HepG2 (cell line): ENCODE measurements around the gene KIR3DL3. TPM values are rescaled to one million over a fixed set of nuclear protein-coding genes. Genes with fewer than 3 reads are reported as not detected.

ENCODE experiments used
- ATAC-seq: fragments of 200-7000 bp; cut with Tn5 transposase; 3 replicates; pipeline ENCODE4 v1.9.1; 2020; ENCODE audit warnings: mild to moderate bottlenecking, moderate library complexity
- BruUV-seq: library from RNA; stranded (reverse); fragments of 400-500 nt; replicated peaks from 2 replicates; lab custom pipeline; 2021; lab: Mats Ljungman, UMichigan
- CTCF ChIA-PET: fragments of 300-600 bp; formaldehyde crosslinking; extraction: SDS; loops from one replicate; lab custom pipeline; 2021; ENCODE audit warnings: low total read pairs, inconsistent platforms, low intra/inter-chr PET ratio; lab: Yijun Ruan, JAX
- POLR2A ChIA-PET: fragments of 350-600 bp; sonication (Branson Sonifier 250); formaldehyde crosslinking; loops from one replicate; lab custom pipeline; 2020; ENCODE audit warnings: antibody characterized with exemption, inconsistent platforms; lab: Yijun Ruan, JAX
- DNase-seq: peaks from one replicate; pipeline ENCODE4 v3.0.0-alpha.2; 2015; ENCODE audit warnings: low spot score
- FAIRE-seq: peaks from 3 replicates; lab custom pipeline; 2011; peaks lifted over from hg19 to GRCh38; lab: Jason Lieb, UNC
- H2AFZ ChIP-seq: one replicate; pipeline ENCODE4 v1.6.1; 2011; ENCODE audit warnings: low read length, inconsistent platforms
- H3K27ac ChIP-seq: fragments of 300-600 bp; 3 replicates; pipeline ENCODE4 v1.8.0; 2011; ENCODE audit warnings: mixed run types, mild to moderate bottlenecking, mixed read lengths, low read length, inconsistent platforms; ENCODE audit not compliant: insufficient read depth; ENCODE audit errors: extremely low read length
- H3K27me3 ChIP-seq, 2 experiments: fragments of 200-600 bp in 1 of 2; 2 replicates in 1 of 2; 3 replicates in 1 of 2; pipeline versions ENCODE4 v1.6.0 to v1.8.0; 2011; ENCODE audit warnings: low read length in 2 of 2, mild to moderate bottlenecking in 2 of 2, moderate library complexity in 2 of 2, inconsistent platforms in 1 of 2; ENCODE audit not compliant: insufficient read depth in 2 of 2, control insufficient read depth in 1 of 2
- H3K36me3 ChIP-seq, 2 experiments: fragments of 200-600 bp in 1 of 2; replicated peaks in 1 of 2; 2 replicates in 1 of 2; 3 replicates in 1 of 2; pipeline versions ENCODE4 v1.5.1 to v1.8.0; 2011; ENCODE audit warnings: low read length in 2 of 2, inconsistent platforms in 1 of 2; ENCODE audit not compliant: insufficient read depth in 2 of 2, control insufficient read depth in 1 of 2
- H3K4me1 ChIP-seq: 2 replicates; pipeline ENCODE4 v1.5.1; 2012; ENCODE audit warnings: low read length, inconsistent platforms; ENCODE audit not compliant: insufficient read depth
- H3K4me2 ChIP-seq: 2 replicates; pipeline ENCODE4 v1.6.0; 2011; ENCODE audit warnings: low read depth, low read length, inconsistent platforms
- H3K4me3 ChIP-seq, 3 experiments: fragments of 200-600 bp in 1 of 3; sonication (generic), shearing (Covaris generic) in 1 of 3; replicated peaks in 1 of 3; 2 replicates each; pipeline ENCODE4 v1.5.1; 2011 to 2016; ENCODE audit warnings: low read length in 3 of 3, inconsistent platforms in 2 of 3, low read depth in 2 of 3, mild to moderate bottlenecking in 2 of 3, control low read depth in 1 of 3, mixed read lengths in 1 of 3; ENCODE audit not compliant: insufficient read depth in 1 of 3
- H3K79me2 ChIP-seq: one replicate; pipeline ENCODE4 v1.6.1; 2011; ENCODE audit warnings: low read length, inconsistent platforms; ENCODE audit not compliant: insufficient read depth
- H3K9ac ChIP-seq: 2 replicates; pipeline ENCODE4 v1.6.0; 2011; ENCODE audit warnings: mild to moderate bottlenecking, low read depth, low read length, inconsistent platforms; ENCODE audit not compliant: insufficient read depth
- H3K9me3 ChIP-seq: 2 replicates; pipeline ENCODE4 v1.5.1; 2012; ENCODE audit warnings: mild to moderate bottlenecking, low read length
- H4K20me1 ChIP-seq: 2 replicates; pipeline ENCODE4 v1.6.0; 2011; ENCODE audit warnings: inconsistent platforms, mild to moderate bottlenecking, low read length, moderate library complexity; ENCODE audit not compliant: insufficient read depth
- EEA1 ChIP-seq: sonication (generic); formaldehyde crosslinking; IDR thresholded peaks from 2 replicates; pipeline ENCODE4 v1.5.1; 2020; ENCODE audit warnings: mild to moderate bottlenecking, missing genetic modification reagents, borderline replicate concordance
- SIN3B ChIP-seq: fragments of 150-350 bp; IDR thresholded peaks from 2 replicates; pipeline ENCODE4 v1.6.1; 2014; ENCODE audit warnings: low read length
- YY1 ChIP-seq: IDR thresholded peaks from 2 replicates; pipeline ENCODE4 v1.6.1; 2011; ENCODE audit warnings: low read length, low read depth, moderate library complexity, mild to moderate bottlenecking; ENCODE audit not compliant: insufficient read depth, insufficient replicate concordance
- ZFY ChIP-seq: sonication (generic); formaldehyde crosslinking; IDR thresholded peaks from 2 replicates; pipeline ENCODE4 v1.4.0; 2020; ENCODE audit warnings: missing genetic modification reagents
- ZNF12 ChIP-seq: sonication (generic); formaldehyde crosslinking; IDR thresholded peaks from 2 replicates; pipeline ENCODE4 v1.5.0; 2020; ENCODE audit warnings: missing genetic modification reagents
- ZNF343 ChIP-seq: sonication (generic); formaldehyde crosslinking; IDR thresholded peaks from 2 replicates; pipeline ENCODE4 v1.4.0; 2020; ENCODE audit warnings: mild to moderate bottlenecking, missing genetic modification reagents
- ZNF572 ChIP-seq: sonication (generic); formaldehyde crosslinking; IDR thresholded peaks from 2 replicates; pipeline ENCODE4 v1.5.1; 2020; ENCODE audit warnings: mild to moderate bottlenecking, missing genetic modification reagents
- ZNF605 ChIP-seq: sonication (generic); formaldehyde crosslinking; IDR thresholded peaks from 2 replicates; pipeline ENCODE4 v1.8.0; 2022; ENCODE audit warnings: mild to moderate bottlenecking, missing genetic modification reagents
- ZNF619 ChIP-seq: sonication (generic); formaldehyde crosslinking; IDR thresholded peaks from 2 replicates; pipeline ENCODE4 v1.4.0; 2020; ENCODE audit warnings: mild to moderate bottlenecking, missing genetic modification reagents
- ZNF660 ChIP-seq: sonication (generic); formaldehyde crosslinking; IDR thresholded peaks from 2 replicates; pipeline ENCODE4 v1.5.1; 2020; ENCODE audit warnings: mild to moderate bottlenecking, low read depth, missing genetic modification reagents, borderline replicate concordance
- WGBS: methylation state at CpG from one replicate; pipeline ENCODE4 v1.1.6; 2017; ENCODE audit warnings: low lambda C conversion rate; 5-methylcytosine and 5-hydroxymethylcytosine counted together
- in situ Hi-C: cut with HindIII; loops from 2 replicates; pipeline ENCODE4 v1.10.0; 2017; ENCODE audit warnings: low pct_unique_long_range_greater_than_20kb; ENCODE audit not compliant: extremely low pct_ligation_motif_present
- intact Hi-C: fragments of 100-400 bp; cut with micrococcal nuclease; formaldehyde crosslinking; loops from one replicate; pipeline ENCODE4 v1.10.0; 2022; ENCODE audit not compliant: unreplicated experiment
- polyA plus RNA-seq, 8 experiments: library from polyadenylated mRNA; depleted of rRNA in 3 of 8; stranded (reverse) in 7 of 8; unstranded in 1 of 8; fragments of >200 nt; fragmentation: Illumina TruSeq in 4 of 8; extraction: Trizol in 4 of 8; gene quantifications; 2 replicates each; pipeline versions ENCODE4 v1.2.1 to v1.2.3, GENCODE V29; 2011 to 2016; ENCODE audit warnings: low read depth in 4 of 8, missing spikeins in 1 of 8, mixed read lengths in 1 of 8; ENCODE audit not compliant: insufficient read depth in 1 of 8
- total RNA-seq, 5 experiments: library from RNA; depleted of rRNA; stranded (reverse); fragments of >200 nt; fragmentation: Illumina TruSeq; extraction: Trizol; gene quantifications; 2 replicates each; pipeline ENCODE4 v1.2.3, GENCODE V29; 2016; ENCODE audit warnings: low read depth in 1 of 5
- TF ChIP-seq, protein P1 (sequence below): sonication (generic); formaldehyde crosslinking; IDR thresholded peaks from 2 replicates; pipeline ENCODE4 v1.9.0; 2021; ENCODE audit warnings: mild to moderate bottlenecking, missing genetic modification reagents
- TF ChIP-seq, protein P2 (sequence below): sonication (generic); formaldehyde crosslinking; conservative IDR thresholded peaks from 2 replicates; pipeline ENCODE4 v1.8.0; 2022; ENCODE audit warnings: mild to moderate bottlenecking, moderate library complexity, missing genetic modification reagents

The KIR3DL3 gene
- total and polyA plus RNA-seq, 2 of the 13 experiments (the other 11 are each of a cell fraction or from before 2014, with no cell fraction given) = not detected

DNA sequence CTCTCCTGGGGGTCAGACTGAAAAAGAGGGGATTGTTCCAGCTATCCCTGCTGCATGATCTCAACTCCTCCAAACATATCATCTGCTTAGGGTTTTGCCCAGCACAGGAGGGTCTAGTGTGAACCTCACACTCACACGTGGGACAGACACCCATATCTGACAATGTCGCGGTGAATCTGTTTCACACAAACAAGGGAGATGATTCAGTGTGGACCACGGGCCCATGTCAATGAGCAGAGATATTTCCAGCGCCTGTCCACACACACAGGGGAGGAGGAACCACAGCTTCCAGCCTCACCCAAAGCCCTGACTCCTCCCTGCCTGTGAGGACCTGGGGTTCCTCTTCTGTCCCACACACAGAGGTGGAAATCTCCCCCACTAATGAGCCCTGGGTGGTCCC is 29.6 kb upstream of the KIR3DL3 start (continued):
- TF ChIP-seq, protein P1, sequence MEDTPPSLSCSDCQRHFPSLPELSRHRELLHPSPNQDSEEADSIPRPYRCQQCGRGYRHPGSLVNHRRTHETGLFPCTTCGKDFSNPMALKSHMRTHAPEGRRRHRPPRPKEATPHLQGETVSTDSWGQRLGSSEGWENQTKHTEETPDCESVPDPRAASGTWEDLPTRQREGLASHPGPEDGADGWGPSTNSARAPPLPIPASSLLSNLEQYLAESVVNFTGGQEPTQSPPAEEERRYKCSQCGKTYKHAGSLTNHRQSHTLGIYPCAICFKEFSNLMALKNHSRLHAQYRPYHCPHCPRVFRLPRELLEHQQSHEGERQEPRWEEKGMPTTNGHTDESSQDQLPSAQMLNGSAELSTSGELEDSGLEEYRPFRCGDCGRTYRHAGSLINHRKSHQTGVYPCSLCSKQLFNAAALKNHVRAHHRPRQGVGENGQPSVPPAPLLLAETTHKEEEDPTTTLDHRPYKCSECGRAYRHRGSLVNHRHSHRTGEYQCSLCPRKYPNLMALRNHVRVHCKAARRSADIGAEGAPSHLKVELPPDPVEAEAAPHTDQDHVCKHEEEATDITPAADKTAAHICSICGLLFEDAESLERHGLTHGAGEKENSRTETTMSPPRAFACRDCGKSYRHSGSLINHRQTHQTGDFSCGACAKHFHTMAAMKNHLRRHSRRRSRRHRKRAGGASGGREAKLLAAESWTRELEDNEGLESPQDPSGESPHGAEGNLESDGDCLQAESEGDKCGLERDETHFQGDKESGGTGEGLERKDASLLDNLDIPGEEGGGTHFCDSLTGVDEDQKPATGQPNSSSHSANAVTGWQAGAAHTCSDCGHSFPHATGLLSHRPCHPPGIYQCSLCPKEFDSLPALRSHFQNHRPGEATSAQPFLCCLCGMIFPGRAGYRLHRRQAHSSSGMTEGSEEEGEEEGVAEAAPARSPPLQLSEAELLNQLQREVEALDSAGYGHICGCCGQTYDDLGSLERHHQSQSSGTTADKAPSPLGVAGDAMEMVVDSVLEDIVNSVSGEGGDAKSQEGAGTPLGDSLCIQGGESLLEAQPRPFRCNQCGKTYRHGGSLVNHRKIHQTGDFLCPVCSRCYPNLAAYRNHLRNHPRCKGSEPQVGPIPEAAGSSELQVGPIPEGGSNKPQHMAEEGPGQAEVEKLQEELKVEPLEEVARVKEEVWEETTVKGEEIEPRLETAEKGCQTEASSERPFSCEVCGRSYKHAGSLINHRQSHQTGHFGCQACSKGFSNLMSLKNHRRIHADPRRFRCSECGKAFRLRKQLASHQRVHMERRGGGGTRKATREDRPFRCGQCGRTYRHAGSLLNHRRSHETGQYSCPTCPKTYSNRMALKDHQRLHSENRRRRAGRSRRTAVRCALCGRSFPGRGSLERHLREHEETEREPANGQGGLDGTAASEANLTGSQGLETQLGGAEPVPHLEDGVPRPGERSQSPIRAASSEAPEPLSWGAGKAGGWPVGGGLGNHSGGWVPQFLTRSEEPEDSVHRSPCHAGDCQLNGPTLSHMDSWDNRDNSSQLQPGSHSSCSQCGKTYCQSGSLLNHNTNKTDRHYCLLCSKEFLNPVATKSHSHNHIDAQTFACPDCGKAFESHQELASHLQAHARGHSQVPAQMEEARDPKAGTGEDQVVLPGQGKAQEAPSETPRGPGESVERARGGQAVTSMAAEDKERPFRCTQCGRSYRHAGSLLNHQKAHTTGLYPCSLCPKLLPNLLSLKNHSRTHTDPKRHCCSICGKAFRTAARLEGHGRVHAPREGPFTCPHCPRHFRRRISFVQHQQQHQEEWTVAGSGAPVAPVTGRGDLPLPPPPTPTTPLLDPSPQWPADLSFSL (CRISPR knock-in tag) = no peak
- TF ChIP-seq ZNF12 (CRISPR knock-in tag) (no peak), ZFY (no peak)

DNA sequence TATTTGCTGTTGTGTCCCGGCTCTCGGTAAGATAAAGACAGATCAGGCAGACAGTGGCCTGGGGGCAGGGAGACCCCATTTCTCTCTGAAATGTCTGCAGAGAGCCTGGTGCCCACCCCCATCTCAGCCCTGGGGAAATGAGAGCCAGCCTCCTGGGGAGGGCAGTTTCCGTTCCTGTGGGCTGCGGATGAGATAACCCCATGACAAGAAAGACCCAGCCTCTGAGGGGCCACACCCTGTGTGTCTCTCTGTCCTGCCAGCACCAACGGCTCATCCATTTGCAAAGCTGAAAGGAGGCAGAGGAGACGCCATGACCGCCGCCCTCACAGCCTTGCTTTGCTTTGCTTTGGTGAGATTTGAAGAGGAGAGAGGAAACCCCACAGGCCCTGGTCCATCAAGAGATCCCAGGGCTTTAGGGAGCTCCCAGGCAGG is 28.1 kb upstream of the KIR3DL3 start:
- no peak for DNase-seq
- no TSS peak for BruUV-seq
- in situ Hi-C loops = no loop called here
- H3K4me3 ChIP-seq = no peak overlapping the region
- H3K4me2 ChIP-seq = no peak overlapping the region
- no peak overlapping the region for H2AFZ ChIP-seq
- no peaks in the 10 kb centered on the region for H4K20me1 ChIP-seq
- no peaks in the 10 kb centered on the region for H3K36me3 ChIP-seq
- H3K9me3 ChIP-seq = no peaks in the 10 kb centered on the region
- ChIA-PET POLR2A (no interaction called here), CTCF (no interaction called here)
- no peak for FAIRE-seq
- 0% methylated on average over 1 of the region's 8 CpGs for WGBS
- no peak overlapping the region for H3K27ac ChIP-seq
- peaks cover 0 to 8% of the 10 kb centered on the region in 2 experiments; a peak in 2 of 5 replicates for H3K27me3 ChIP-seq
- no peak overlapping the region for H3K9ac ChIP-seq
- no peak for ATAC-seq
- H3K79me2 ChIP-seq = no peaks in the 10 kb centered on the region
- H3K4me1 ChIP-seq = no peaks in the 10 kb centered on the region
- intact Hi-C loops = no loop called here
- TF ChIP-seq, protein P2, sequence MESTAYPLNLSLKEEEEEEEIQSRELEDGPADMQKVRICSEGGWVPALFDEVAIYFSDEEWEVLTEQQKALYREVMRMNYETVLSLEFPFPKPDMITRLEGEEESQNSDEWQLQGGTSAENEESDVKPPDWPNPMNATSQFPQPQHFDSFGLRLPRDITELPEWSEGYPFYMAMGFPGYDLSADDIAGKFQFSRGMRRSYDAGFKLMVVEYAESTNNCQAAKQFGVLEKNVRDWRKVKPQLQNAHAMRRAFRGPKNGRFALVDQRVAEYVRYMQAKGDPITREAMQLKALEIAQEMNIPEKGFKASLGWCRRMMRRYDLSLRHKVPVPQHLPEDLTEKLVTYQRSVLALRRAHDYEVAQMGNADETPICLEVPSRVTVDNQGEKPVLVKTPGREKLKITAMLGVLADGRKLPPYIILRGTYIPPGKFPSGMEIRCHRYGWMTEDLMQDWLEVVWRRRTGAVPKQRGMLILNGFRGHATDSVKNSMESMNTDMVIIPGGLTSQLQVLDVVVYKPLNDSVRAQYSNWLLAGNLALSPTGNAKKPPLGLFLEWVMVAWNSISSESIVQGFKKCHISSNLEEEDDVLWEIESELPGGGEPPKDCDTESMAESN (CRISPR knock-in tag) = no peak
- TF ChIP-seq ZNF572 (CRISPR knock-in tag) (no peak), ZNF619 (CRISPR knock-in tag) (no peak), ZNF343 (CRISPR knock-in tag) (no peak), EEA1 (CRISPR knock-in tag) (no peak), ZNF605 (CRISPR knock-in tag) (no peak), YY1 (no peak), SIN3B (no peak), ZNF660 (no peak)
